Ishikawa (cell line): ENCODE results near the gene TGM1.

ENCODE experiments used
- CEBPB ChIP-seq: IDR thresholded peaks from 2 replicates; pipeline ENCODE4 v1.6.1; 2012
- CREB1 ChIP-seq: IDR thresholded peaks from 2 replicates; pipeline ENCODE4 v1.6.1; 2012; ENCODE audit warnings: low read depth
- EGR1 ChIP-seq: IDR thresholded peaks from 2 replicates; pipeline ENCODE4 v1.6.1; 2012
- EP300 ChIP-seq: IDR thresholded peaks from 2 replicates; pipeline ENCODE4 v1.6.1; 2012; ENCODE audit warnings: borderline replicate concordance
- FOXM1 ChIP-seq: IDR thresholded peaks from 2 replicates; pipeline ENCODE4 v1.6.1; 2012; ENCODE audit warnings: low read depth, borderline replicate concordance
- NFIC ChIP-seq: IDR thresholded peaks from 2 replicates; pipeline ENCODE4 v1.6.1; 2012
- RAD21 ChIP-seq: IDR thresholded peaks from 2 replicates; pipeline ENCODE4 v1.6.1; 2012; ENCODE audit warnings: low read depth
- TAF1 ChIP-seq: IDR thresholded peaks from 2 replicates; pipeline ENCODE4 v1.6.1; 2012; ENCODE audit warnings: low read depth, mild to moderate bottlenecking
- TCF12 ChIP-seq: IDR thresholded peaks from 2 replicates; pipeline ENCODE4 v1.6.1; 2012; ENCODE audit warnings: low read depth
- TEAD4 ChIP-seq: IDR thresholded peaks from 2 replicates; pipeline ENCODE4 v1.6.1; 2012
- USF1 ChIP-seq: IDR thresholded peaks from 2 replicates; pipeline ENCODE4 v1.6.1; 2012
- YY1 ChIP-seq: IDR thresholded peaks from 2 replicates; pipeline ENCODE4 v1.6.1; 2012; ENCODE audit warnings: low read depth
- ZBTB7A ChIP-seq: IDR thresholded peaks from 2 replicates; pipeline ENCODE4 v1.6.1; 2012; ENCODE audit warnings: low read depth
- TF ChIP-seq, protein P1 (sequence below): IDR thresholded peaks from 2 replicates; pipeline ENCODE4 v1.6.1; 2012; ENCODE audit warnings: low read depth, mild to moderate bottlenecking
- TF ChIP-seq, protein P2 (sequence below): IDR thresholded peaks from 2 replicates; pipeline ENCODE4 v1.6.1; 2012

TGM1 gene

DNA sequence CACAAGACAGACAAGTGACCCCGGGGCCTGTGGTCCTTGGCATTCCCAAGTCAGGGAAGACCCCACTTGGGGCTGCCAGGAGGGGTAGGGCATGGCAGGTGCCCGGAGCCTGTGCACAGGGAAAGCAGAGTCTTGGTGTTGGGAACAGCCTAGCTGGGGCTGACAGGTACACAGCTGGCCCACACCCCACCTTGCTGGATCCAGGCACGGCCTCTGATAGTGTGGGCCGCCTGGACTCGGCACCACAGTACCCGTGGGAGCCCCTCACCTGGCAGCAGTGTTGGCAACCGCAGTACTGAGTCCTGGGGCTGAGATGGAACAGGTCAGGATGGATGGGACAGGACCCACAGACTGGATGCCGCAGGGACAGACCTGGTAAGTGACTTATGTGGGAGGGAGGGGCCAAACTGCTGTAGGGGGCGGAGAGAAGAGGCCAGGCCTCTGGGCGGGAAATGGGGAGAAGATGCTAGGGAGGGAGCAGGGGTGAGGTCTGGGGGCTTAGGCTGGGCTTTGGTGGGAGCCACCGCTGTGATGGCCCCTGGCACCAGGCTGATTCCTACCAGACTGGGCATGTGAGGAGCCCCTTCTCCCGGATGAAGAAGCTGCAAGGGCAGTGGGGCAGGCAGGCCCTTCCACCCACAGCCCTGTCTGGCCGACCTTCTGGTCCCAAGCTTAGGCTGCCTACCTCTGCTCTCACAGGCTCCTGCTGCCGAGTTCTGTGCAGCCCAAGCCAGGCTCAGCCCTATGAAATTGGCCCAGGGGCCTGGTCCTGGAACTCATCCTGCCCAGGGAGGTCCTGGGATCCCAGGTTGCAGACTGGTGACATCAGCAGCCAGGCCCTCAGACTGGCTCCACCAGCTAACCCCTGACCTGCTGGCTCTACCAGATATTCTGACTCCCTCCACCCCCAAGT is at the start of gene TGM1:
Gene TGM1, minus strand, starts transcription at position 357 of the 913 bp plus-strand sequence. CDS start 825 bp downstream, outside the sequence.
- TF ChIP-seq USF1, result no peak

GRCh38 chr14:24311837-24312615 is 49.0 kb upstream of the TGM1 start:
- no peak for TF ChIP-seq RAD21
- no peak for TF ChIP-seq TAF1
- no peak for TF ChIP-seq FOXM1
- TF ChIP-seq EP300, result no peak
- TF ChIP-seq, protein P1, sequence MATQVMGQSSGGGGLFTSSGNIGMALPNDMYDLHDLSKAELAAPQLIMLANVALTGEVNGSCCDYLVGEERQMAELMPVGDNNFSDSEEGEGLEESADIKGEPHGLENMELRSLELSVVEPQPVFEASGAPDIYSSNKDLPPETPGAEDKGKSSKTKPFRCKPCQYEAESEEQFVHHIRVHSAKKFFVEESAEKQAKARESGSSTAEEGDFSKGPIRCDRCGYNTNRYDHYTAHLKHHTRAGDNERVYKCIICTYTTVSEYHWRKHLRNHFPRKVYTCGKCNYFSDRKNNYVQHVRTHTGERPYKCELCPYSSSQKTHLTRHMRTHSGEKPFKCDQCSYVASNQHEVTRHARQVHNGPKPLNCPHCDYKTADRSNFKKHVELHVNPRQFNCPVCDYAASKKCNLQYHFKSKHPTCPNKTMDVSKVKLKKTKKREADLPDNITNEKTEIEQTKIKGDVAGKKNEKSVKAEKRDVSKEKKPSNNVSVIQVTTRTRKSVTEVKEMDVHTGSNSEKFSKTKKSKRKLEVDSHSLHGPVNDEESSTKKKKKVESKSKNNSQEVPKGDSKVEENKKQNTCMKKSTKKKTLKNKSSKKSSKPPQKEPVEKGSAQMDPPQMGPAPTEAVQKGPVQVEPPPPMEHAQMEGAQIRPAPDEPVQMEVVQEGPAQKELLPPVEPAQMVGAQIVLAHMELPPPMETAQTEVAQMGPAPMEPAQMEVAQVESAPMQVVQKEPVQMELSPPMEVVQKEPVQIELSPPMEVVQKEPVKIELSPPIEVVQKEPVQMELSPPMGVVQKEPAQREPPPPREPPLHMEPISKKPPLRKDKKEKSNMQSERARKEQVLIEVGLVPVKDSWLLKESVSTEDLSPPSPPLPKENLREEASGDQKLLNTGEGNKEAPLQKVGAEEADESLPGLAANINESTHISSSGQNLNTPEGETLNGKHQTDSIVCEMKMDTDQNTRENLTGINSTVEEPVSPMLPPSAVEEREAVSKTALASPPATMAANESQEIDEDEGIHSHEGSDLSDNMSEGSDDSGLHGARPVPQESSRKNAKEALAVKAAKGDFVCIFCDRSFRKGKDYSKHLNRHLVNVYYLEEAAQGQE, result no peak
- no peak for TF ChIP-seq TCF12
- no peak for TF ChIP-seq USF1
- TF ChIP-seq CREB1, result no peak

DNA sequence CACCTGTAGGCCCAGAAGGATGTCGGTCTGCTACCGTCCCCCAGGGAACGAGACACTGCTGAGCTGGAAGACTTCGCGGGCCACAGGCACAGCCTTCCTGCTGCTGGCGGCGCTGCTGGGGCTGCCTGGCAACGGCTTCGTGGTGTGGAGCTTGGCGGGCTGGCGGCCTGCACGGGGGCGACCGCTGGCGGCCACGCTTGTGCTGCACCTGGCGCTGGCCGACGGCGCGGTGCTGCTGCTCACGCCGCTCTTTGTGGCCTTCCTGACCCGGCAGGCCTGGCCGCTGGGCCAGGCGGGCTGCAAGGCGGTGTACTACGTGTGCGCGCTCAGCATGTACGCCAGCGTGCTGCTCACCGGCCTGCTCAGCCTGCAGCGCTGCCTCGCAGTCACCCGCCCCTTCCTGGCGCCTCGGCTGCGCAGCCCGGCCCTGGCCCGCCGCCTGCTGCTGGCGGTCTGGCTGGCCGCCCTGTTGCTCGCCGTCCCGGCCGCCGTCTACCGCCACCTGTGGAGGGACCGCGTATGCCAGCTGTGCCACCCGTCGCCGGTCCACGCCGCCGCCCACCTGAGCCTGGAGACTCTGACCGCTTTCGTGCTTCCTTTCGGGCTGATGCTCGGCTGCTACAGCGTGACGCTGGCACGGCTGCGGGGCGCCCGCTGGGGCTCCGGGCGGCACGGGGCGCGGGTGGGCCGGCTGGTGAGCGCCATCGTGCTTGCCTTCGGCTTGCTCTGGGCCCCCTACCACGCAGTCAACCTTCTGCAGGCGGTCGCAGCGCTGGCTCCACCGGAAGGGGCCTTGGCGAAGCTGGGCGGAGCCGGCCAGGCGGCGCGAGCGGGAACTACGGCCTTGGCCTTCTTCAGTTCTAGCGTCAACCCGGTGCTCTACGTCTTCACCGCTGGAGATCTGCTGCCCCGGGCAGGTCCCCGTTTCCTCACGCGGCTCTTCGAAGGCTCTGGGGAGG is 47.9 kb upstream of the TGM1 start, which contains the start of gene LTB4R:
Gene LTB4R, plus strand, starts transcription at position 857 of the 959 bp plus-strand sequence. CDS start 4,150 bp downstream, outside the sequence.
- TF ChIP-seq TEAD4 (no peak), CREB1 (no peak), CEBPB (no peak), RAD21 (no peak), FOXM1 (no peak), NFIC (no peak), TAF1 (no peak), EGR1 (no peak), USF1 (no peak), YY1 (no peak), TCF12 (no peak), EP300 (no peak), ZBTB7A (no peak)
- TF ChIP-seq, protein P1, result no peak
- TF ChIP-seq, protein P2, sequence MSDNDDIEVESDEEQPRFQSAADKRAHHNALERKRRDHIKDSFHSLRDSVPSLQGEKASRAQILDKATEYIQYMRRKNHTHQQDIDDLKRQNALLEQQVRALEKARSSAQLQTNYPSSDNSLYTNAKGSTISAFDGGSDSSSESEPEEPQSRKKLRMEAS, result no peak

GRCh38 chr14:24310265-24310645 is 47.3 kb upstream of the TGM1 start:
- TF ChIP-seq, protein P2, result no peak
- TF ChIP-seq NFIC, result no peak
- TF ChIP-seq, protein P1, result no peak
- TF ChIP-seq EP300, result no peak
- no peak for TF ChIP-seq FOXM1
- TF ChIP-seq RAD21, result no peak
- TF ChIP-seq ZBTB7A, result no peak
- no peak for TF ChIP-seq CEBPB
- no peak for TF ChIP-seq TCF12
- TF ChIP-seq YY1, result no peak
- no peak for TF ChIP-seq CREB1
- no peak for TF ChIP-seq TAF1
- no peak for TF ChIP-seq USF1
